Glutamatergic neuron (in vitro differentiated cells): ENCODE data around the gene SOWAHA. TPM values are rescaled to one million over a fixed set of nuclear protein-coding genes. Genes with fewer than 3 reads are reported as not detected.

ENCODE experiments used
- DNase-seq: peaks from one replicate; pipeline ENCODE4 v3.0.0; 2022
- H3K27ac Mint-ChIP-seq: one replicate; pipeline ENCODE4 v1.8.0; 2020; ENCODE audit warnings: mild to moderate bottlenecking, mixed read lengths, inconsistent platforms; ENCODE audit not compliant: unreplicated experiment
- H3K27me3 Mint-ChIP-seq: one replicate; pipeline ENCODE4 v1.8.0; 2020; ENCODE audit warnings: mild to moderate bottlenecking, moderate library complexity, mixed read lengths, inconsistent platforms; ENCODE audit not compliant: unreplicated experiment
- H3K36me3 Mint-ChIP-seq: one replicate; pipeline ENCODE4 v1.8.0; 2020; ENCODE audit warnings: mild to moderate bottlenecking, mixed read lengths, inconsistent platforms; ENCODE audit not compliant: unreplicated experiment
- H3K4me1 Mint-ChIP-seq: one replicate; pipeline ENCODE4 v1.8.0; 2020; ENCODE audit warnings: mild to moderate bottlenecking, low read depth, mixed read lengths, inconsistent platforms; ENCODE audit not compliant: unreplicated experiment
- H3K4me3 Mint-ChIP-seq: one replicate; pipeline ENCODE4 v1.8.0; 2020; ENCODE audit warnings: mild to moderate bottlenecking, mixed read lengths, inconsistent platforms; ENCODE audit not compliant: unreplicated experiment
- H3K9me3 Mint-ChIP-seq: one replicate; pipeline ENCODE4 v1.8.0; 2020; ENCODE audit warnings: mild to moderate bottlenecking, moderate library complexity, mixed read lengths, inconsistent platforms; ENCODE audit not compliant: unreplicated experiment
- CTCF ChIP-seq: fragments of 200-600 bp; sonication (generic); IDR thresholded peaks from one replicate; pipeline ENCODE4 v1.5.0; 2021; ENCODE audit not compliant: partially characterized antibody, unreplicated experiment
- total RNA-seq: library from RNA; stranded (reverse); fragmentation: NEBNext Ultra II Directional; extraction: Animal tissue kit (Norgen Biotek cat#: 25700); gene quantifications from one replicate; pipeline ENCODE4 v1.2.1, GENCODE V29; 2021; ENCODE audit not compliant: unreplicated experiment

The SOWAHA gene
- total RNA-seq, 1 donor from 2014 or later = 0.12 TPM

GRCh38 chr5:132816554-132816953, 3.5 kb downstream of the SOWAHA start:
- DNase-seq = no peak
- peaks cover 11% of the 10 kb centered on the region for H3K27me3 Mint-ChIP-seq
- no peak for TF ChIP-seq CTCF
- H3K27ac Mint-ChIP-seq = no peak overlapping the region
- H3K4me1 Mint-ChIP-seq = peaks cover 4% of the 10 kb centered on the region
- H3K9me3 Mint-ChIP-seq = peaks cover 8% of the 10 kb centered on the region
- H3K36me3 Mint-ChIP-seq = peaks cover 10% of the 10 kb centered on the region
- H3K4me3 Mint-ChIP-seq = no peak overlapping the region

DNA sequence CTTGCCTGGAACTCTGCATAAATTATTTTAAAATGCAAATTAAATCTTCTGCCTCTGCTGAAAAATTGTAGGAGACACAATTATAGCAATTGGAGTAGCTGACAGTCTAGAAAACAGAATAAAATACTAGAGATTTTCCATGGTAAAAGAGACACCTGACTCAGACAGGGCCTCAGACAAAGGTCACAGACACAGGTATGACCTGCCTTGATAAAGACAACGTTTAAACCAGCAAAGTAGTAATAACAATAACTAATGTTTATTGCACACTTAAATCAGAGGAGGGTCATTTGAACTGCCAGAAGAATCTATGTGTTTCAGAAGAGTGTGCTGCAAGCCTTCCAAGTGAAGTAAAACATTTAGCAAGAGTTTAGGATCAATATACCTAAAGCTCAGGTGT, 3.9 kb downstream of the SOWAHA start:
- Mint-ChIP-seq H3K36me3 (peaks cover 10% of the 10 kb centered on the region), H3K4me3 (no peak overlapping the region), H3K9me3 (peaks cover 8% of the 10 kb centered on the region), H3K4me1 (peaks cover 4% of the 10 kb centered on the region), H3K27me3 (peaks cover 12% of the 10 kb centered on the region), H3K27ac (no peak overlapping the region)
- no peak for TF ChIP-seq CTCF
- no peak for DNase-seq

- Mint-ChIP-seq H3K4me3 (no peak overlapping the region), H3K27me3 (peaks cover 11% of the 10 kb centered on the region), H3K27ac (no peak overlapping the region), H3K4me1 (peaks cover 3% of the 10 kb centered on the region), H3K36me3 (no peaks in the 10 kb centered on the region), H3K9me3 (peaks cover 2% of the 10 kb centered on the region)
- no peak for DNase-seq
- TF ChIP-seq CTCF = no peak
These were observed 6.4 kb downstream of the SOWAHA start for GRCh38 chr5:132819468-132819867.

GRCh38 chr5:132820162-132820754, 7.2 kb downstream of the SOWAHA start:
- no peak overlapping the region for H3K4me3 Mint-ChIP-seq
- H3K9me3 Mint-ChIP-seq = peaks cover 4% of the 10 kb centered on the region

More at GRCh38 chr5:132820162-132820754, 7.2 kb downstream of the SOWAHA start:
- no peaks in the 10 kb centered on the region for H3K36me3 Mint-ChIP-seq
- TF ChIP-seq CTCF = peak; percentile 98
- H3K27me3 Mint-ChIP-seq = peaks cover 9% of the 10 kb centered on the region
- peaks cover under 1% of the 10 kb centered on the region for H3K4me1 Mint-ChIP-seq
- DNase-seq = peak; percentile 96
- no peak overlapping the region for H3K27ac Mint-ChIP-seq
